Sciatic nerve (tissue), 2 donors: ENCODE results near the gene DPH1. TPM values are rescaled to one million over a fixed set of nuclear protein-coding genes. Genes with fewer than 3 reads are reported as not detected.

Experiments used
- ATAC-seq: fragments of 200-7000 bp; cut with Tn5 transposase; one replicate; pipeline ENCODE4 v1.9.1; 2020; ENCODE audit warnings: mild to moderate bottlenecking, moderate library complexity
- DNase-seq: peaks from one replicate; pipeline ENCODE4 v3.0.0-alpha.2; 2020; ENCODE audit warnings: low spot score
- intact Hi-C: fragments of 100-400 bp; cut with DNase I; formaldehyde crosslinking; loops from one replicate; pipeline ENCODE4 v1.14.2; 2022
- total RNA-seq: library from RNA; stranded (reverse); fragmentation: NEBNext Ultra II Directional; extraction: Animal tissue kit (Norgen Biotek cat#: 25700); gene quantifications from one replicate; pipeline ENCODE4 v1.2.1, GENCODE V29; 2021
- donor health status: DM: no; HTN: no; CAD: no.
- donor health status: DM: no; HTN: no; CAD: no.

The DPH1 gene
- total RNA-seq, 1 donor from 2014 or later, result 37.7 TPM

- intact Hi-C loops, result no loop called here
- ATAC-seq (peak; percentile 5), DNase-seq (no peak)
Measured at GRCh38 chr17:2065949-2066400, 36.0 kb downstream of the DPH1 start.

GRCh38 chr17:2067048-2067561 lies 37.2 kb downstream of the DPH1 start:
- no peak for DNase-seq
- peak; percentile 1 for ATAC-seq

GRCh38 chr17:2067608-2068024 lies 37.7 kb downstream of the DPH1 start:
- ATAC-seq, result peak; percentile 21
- DNase-seq, result peak; percentile 70
- intact Hi-C loops, result no loop called here

More at GRCh38 chr17:2067048-2067561, 37.2 kb downstream of the DPH1 start:
- intact Hi-C loops, result no loop called here

GRCh38 chr17:2068031-2068518 lies 38.1 kb downstream of the DPH1 start:
- DNase-seq (no peak), ATAC-seq (peak; percentile 14)
- intact Hi-C loops, result no loop called here

- no peak for ATAC-seq
- no peak for DNase-seq
- intact Hi-C loops, result no loop called here
Measured at GRCh38 chr17:2068519-2069051, 38.6 kb downstream of the DPH1 start.

- DNase-seq, result no peak
- intact Hi-C loops, result no loop called here
- ATAC-seq, result no peak
Measured at GRCh38 chr17:2070241-2071023, 40.5 kb downstream of the DPH1 start.

- no peak for DNase-seq
Measured at GRCh38 chr17:2071024-2071385, 41.1 kb downstream of the DPH1 start.

GRCh38 chr17:2071455-2072281 lies 41.7 kb downstream of the DPH1 start:
- ATAC-seq (peak; percentile 39), DNase-seq (peak; percentile 67)
- intact Hi-C loops, result no loop called here

More at GRCh38 chr17:2071024-2071385, 41.1 kb downstream of the DPH1 start:
- intact Hi-C loops, result no loop called here
- no peak for ATAC-seq

GRCh38 chr17:2074919-2075318 lies 45.0 kb downstream of the DPH1 start:
- no peak for DNase-seq
- intact Hi-C loops, result no loop called here
- peak; percentile 1 for ATAC-seq

GRCh38 chr17:2075336-2076086 lies 45.6 kb downstream of the DPH1 start:
- intact Hi-C loops, result no loop called here
- DNase-seq, result no peak
- ATAC-seq, result peak; percentile 73

GRCh38 chr17:2076087-2076984 lies 46.4 kb downstream of the DPH1 start:
- intact Hi-C loops, result no loop called here
- peak; percentile 5 for ATAC-seq
- DNase-seq, result no peak

- ATAC-seq (no peak), DNase-seq (no peak)
- intact Hi-C loops, result no loop called here
Measured at GRCh38 chr17:2077040-2077439, 47.1 kb downstream of the DPH1 start.

GRCh38 chr17:2081564-2081963 lies 51.6 kb downstream of the DPH1 start:
- intact Hi-C loops, result no loop called here
- DNase-seq (no peak), ATAC-seq (no peak)

GRCh38 chr17:2082003-2082781 lies 52.2 kb downstream of the DPH1 start:
- intact Hi-C loops, result no loop called here
- ATAC-seq (no peak), DNase-seq (no peak)

- peak; percentile 15 for ATAC-seq
- intact Hi-C loops, result no loop called here
- DNase-seq, result no peak
Measured at GRCh38 chr17:2083613-2084035, 53.7 kb downstream of the DPH1 start.

GRCh38 chr17:2084036-2084765 lies 54.2 kb downstream of the DPH1 start:
- intact Hi-C loops, result no loop called here
- DNase-seq (peak; percentile 79), ATAC-seq (peak; percentile 79)
